Dedifferentiated amniotic fluid mesenchymal stem cell (primary cell): ENCODE data around the gene IL17REL.

Experiments used
- DNase-seq: peaks from one replicate; pipeline ENCODE4 v3.0.0-alpha.2; 2016; ENCODE audit errors: extremely low spot score

IL17REL gene

DNA sequence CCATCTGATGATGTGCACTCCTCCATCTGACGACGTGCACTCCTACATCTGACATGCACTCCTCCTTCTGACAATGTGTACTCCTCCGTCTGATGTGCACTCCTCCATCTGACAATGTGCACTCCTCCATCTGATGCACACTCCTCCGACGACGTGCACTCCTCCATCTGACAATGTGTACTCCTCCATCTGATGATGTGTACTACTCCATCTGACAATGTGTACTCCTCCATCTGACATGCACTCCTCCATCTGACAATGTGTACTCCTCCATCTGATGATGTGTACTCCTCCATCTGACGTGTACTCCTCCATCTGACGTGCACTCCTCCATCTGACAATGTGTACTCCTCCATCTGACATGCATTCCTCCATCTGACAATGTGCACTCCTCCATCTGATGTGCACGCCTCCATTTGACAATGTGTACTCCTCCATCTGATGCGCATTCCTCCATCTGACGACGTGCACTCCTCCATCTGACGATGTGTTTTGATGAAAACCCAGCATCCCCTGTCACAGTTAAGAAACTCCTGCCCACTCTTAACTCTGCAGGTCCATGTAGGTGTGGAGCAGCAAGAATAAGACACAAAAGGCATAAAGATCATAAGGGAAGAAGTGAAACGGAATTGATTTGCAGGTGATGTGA lies 9.7 kb upstream of the IL17REL start:
- no peak for DNase-seq

- DNase-seq, result no peak
Measured at GRCh38 chr22:50020606-50021005, 8.0 kb upstream of the IL17REL start.

DNA sequence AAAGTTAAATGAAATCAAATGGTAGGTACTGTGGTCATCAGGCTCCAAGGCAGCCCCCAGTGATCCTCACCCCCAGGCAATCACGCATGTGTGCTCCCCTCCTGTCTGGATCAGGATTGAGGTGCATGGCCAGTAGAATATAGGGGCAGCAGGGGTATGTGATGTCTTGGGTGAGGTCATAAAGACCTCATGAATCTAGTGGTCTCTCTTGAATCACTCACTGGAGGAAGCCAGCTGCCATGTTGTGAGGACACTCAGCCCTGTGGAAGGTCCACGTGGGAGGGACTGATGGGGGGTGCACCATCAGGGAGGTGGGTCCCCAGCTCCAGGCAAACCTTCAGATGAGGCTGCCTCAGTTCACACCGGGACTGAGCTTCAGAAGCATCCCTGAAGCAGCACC lies 6.8 kb upstream of the IL17REL start:
- DNase-seq, result no peak

DNA sequence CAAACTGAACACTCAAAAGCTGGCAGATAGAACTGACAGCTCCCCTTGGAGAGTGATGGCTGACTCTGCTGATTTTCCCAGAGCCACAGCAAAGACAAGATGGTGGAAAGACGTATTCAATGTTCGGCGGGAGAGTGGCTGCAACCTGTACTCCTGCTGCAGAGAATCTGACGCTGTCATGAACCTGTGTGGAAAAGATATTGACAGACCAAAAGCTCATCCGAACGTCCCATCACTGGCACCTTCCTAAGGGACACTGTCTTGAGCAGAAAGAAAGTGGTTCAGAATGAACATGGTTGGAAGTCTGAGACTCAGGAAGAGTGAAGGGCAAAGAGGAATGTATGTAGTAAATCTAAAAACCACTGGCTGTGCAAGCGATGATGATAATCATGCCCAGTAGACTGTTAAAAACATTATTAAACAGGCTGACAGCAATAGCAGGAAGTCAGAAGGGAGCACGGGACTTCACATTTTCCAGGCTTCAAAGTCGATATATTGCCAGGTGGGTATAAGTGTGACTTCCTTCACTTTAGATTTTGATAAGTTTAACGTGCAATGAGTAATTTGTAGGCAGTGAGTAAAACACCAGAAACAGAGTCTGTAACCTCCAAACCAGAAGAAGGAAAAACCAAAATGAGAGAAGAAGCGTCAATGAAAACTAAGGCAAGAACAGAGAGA lies 6.2 kb upstream of the IL17REL start:
- no peak for DNase-seq

DNA sequence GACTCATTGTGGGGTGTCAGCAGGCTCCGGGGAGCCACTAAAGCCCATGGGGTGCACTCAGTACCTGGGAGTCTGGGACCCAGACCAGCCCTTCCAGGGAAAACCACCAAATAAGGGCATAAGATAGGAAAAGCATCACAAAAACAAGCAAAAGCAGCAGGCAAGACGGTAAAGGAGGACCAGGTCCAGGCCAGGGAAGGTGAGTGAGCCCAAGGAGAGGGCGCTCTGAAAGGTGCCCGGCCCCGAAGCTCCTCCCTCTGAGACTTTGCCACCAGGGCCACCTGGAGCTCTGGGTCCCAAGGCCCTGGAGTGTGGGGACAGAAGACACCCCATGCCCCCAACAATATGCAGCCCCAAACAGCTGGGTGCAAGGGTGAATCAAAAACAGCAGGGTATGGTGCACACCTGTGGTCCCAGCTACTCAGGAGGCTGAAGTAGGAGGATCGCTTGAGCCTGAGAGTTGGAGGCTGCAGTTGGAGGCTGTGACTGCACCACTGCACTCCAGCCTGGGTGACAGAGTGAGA lies 5.2 kb upstream of the IL17REL start:
- no peak for DNase-seq

DNA sequence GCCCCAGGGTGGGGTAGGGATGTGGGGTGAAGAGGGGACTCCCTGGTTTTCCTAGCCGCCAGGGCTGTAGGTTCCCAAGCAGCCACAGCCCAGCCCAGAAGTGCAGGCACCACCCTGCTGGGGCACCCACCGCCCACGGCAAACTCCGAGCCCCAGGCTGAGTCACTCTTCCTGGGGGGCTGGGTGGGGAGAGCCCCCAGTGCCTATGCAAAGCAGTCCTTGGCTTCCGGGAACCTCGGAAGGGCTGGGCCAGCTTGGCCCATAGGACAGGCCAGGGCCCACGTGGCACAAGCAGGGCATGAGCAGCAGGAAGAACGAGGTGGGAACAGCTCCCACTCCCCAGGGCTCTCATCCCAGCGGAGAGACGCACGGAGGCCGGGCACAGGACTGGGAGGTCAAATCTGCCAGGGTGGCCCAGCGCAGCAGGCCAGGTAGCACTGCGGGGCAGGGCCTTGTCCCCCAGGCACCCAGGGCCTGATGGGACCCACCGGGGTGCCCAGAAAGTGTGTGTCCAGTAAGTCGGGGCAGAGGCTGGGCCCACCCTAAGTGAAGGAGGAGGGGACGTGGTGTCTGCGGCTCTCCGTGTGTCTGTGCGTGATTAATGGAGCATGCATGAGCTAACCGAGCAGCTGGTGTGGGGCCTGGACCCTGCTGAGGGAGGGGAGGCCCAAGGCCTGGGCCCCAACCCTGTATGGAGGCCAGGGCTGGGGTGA lies 4.6 kb upstream of the IL17REL start:
- DNase-seq, result no peak

DNA sequence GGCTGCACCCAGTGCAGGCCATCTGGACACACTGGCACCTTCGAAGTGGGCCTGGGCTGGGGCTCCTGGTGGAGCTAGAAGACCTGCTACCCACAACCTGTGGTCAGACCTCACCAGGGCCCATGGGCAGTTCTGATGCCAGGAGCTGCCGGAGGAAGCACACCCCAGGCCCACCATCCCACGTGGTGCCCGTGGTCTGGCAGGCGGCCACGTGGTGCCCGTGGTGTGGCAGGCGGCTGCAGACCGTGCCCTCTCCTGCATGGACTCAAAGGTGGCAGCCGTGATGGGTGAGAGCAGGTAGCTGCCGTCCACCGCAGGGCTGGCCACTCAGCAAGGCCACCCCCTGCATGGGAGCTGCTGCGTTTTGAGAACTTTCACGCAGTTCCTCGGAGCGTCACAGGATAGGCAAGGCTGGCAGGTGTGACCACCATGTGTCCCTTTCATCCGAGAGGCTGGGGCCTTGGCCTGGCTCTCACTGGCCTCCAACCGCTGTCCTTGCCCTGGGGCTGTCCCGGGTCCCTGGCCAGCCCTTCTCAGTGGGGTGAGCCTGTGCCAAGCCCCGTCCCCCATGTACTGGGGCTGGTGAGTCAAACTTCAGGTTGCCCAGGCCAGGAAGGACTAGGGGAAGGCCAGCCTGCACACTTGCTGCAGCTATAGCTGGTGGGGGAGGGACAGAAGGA lies 3.9 kb upstream of the IL17REL start:
- DNase-seq, result no peak

- no peak for DNase-seq
Measured at GRCh38 chr22:50015451-50016307, 3.1 kb upstream of the IL17REL start.

DNA sequence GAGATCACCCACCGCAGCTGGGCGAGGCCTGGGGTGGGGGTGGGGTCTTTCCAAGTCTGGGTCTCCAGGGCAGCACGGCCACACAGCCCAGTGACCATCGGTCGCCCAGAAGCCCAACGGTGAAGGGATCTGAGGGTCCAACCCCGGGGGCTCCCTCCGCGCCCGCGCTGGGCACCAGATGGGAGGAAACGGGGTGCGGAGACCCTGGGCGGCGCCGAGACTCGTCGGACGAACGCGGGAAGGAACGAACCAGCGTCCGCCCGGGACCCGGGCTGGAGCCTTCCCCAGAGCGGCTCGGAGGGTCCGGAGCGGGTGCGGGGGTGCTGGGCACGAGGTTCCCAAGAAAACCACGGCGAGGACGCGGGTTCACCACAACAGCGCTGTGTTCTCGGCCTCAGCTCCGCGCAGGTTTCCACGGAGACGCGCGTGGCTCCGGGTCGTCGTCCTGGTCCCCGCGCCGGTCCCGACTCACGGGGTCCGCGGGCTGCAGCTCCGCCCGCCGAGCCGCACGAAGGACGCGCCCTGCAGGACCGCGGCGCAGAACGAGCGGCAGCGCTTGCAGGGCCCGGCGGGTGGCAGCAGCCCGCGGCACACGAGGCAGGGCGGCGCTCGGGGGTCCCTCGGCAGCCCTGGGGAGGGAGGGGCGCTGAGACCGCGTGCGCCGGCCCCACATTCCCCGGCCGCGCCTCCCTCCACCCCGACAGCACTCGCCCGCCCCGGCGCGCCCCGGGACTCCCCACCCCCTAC lies 2.3 kb upstream of the IL17REL start:
- no peak for DNase-seq

- DNase-seq, result no peak
Measured at GRCh38 chr22:50014053-50014501, 1.5 kb upstream of the IL17REL start.

- DNase-seq, result no peak
Measured at GRCh38 chr22:50011447-50012210, 936 bp downstream of the IL17REL start.

DNA sequence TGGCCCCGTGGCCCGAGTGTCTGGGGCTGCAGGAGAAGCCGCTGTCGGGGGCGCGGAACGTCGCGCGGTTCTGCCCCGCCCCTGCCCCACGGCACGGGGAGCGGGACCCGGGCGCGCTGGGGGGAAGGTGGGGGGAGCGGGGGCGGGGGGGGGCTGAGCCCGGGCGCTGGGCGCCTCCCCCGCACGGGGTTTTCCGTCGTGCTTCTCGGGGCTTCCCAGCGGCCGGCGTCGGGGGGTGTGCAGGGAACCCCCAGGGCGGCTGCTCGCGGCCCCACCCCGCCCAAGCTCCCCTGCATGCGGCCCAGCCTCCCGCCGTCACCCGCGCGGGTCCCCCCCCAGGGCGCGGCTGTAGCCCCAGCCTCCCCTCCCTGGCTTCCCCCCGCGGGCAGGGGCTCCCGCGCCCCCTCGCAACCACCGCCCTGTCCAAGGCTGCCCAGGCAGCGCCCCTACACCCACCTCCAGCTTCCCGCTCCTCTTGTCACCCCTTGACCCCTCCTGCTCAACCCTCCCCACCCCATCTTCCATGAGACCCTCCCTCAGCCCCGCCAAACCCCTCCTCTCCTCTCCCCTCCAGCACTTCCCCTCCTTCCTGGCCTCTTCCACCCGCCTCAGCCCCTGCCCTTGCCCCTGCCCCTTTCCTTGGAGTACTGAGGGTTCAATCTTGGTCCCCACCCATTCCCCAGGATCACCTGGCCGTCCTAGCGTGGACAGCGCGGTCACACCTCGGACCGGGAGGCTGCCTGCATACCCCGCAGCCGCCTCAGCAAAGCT lies 1.7 kb downstream of the IL17REL start:
- no peak for DNase-seq

DNA sequence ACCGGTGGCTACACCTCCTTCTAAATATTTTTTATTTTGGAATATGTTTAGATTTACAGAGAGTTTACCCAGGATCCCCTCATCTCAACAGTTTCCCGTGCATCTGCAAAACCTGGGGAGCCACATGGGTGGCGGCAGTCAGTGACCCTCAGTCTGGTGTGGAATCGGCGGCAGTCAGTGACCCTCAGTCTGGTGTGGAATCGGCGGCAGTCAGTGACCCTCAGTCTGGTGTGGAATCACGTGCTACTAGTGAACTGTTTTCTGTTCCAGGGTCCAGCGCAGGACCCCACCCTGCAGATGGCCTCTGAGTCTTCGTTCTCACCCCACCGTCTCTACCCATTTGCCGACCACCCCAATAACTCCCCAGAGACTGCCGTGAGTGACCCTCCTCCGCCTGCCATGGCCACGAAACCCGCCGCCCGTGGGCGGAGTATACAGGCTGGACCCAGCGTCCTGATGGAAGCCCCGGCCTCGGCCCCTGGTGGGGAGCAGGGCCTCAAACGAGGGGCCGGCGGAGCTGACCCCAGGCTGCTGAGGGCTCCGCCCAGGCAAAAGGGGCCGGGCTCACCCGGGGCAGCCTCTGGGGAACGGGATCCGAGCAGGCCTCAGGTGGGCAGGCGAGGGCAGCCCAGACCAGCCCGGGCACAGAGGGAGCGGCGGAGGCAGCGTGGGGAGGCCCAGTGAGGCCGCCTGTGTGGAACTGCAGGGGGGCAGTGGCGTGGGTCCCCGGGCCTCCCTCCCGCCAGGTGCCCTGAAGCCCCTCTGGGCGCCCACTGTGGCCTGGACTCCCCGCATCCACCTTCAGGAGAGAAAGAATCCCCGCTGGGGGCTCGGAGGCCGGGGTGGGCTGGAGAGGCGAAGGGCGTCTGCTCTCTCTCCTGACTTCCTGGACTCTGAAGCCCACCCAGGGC lies 2.5 kb downstream of the IL17REL start:
- no peak for DNase-seq

DNA sequence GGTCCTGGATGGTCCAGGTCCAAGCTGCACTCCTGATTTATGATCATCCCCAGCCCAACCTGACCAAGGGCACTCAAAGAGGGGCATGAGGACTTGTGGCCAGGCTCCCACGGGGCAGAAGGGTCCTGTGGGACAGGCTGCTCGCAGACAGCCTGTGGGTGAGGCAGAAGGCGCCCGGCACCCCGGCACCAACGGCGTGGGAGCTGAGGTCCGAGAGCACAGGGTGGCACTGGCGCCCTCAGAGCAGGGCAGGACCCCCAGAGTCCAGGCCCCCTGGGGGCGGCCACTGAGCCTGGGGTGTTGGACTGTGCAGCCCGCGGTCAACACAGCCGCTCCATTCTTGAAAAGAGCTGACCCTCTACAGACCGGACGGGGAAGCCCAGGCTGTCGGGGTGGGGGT lies 3.3 kb downstream of the IL17REL start:
- DNase-seq, result no peak

DNA sequence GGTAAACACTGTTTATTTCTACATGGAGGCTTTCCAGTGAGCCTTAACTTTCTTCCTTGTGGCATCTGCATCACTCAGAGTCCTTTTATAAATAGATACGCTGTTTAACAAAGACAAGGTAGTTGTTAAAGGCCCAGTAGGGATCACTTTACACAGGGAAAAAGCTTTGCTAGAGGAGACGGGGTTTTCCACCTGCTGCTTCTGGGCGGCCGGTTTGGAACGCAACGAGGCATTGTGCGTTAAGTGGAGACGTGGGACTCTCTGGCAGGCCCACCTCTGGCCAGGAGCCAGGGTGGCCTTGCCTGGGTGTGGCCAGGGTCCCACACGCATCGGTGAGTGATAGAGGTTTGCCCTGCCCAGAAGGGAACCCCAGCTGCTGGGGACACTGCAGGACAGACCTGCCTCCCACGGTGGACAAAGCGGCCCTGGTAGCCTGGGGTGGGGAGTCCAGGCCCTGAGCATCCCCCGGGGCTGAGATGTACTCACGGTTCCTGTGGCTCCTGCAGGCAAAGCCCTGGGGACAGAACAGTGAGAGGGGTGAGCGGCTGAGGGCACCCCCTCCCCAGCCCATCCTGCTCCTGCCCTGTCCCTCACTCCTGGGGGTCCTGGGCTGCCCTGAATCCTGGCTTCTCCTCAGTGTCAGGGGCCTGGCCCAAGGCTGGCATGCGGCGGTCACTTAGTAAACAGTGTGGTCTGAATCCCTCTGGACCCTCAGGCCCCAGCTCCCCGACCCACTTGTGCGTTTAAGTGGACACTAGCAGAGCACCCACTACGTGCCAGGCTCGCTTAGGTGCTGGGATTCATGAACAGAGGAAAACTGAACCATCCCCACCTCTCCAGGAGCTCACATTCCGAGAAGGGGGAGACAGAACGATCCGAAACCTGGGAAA lies 4.2 kb downstream of the IL17REL start:
- DNase-seq, result no peak

GRCh38 chr22:50007057-50007511 lies 5.5 kb downstream of the IL17REL start:
- DNase-seq, result no peak

DNA sequence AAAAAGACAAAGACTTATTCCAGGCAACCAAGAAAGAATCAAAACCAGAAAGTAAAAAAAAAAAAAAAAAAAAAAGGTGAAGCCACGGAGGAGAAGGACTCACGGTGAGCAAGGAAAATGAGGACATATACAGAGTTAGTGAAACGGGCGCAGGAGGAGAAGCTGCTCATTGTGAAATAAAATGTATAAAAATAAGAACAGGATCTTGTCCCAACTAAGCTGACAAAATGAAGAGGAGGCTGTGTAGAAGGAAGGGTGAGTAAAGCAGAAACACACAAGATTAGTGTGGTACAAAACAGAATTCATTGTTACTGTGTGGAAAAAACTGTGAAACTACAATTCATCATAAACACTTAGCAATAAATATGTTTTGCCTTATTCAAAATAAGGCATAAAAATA lies 7.6 kb downstream of the IL17REL start:
- no peak for DNase-seq
